Activated naive CD4-positive, alpha-beta T cell treated with anti-CD3 and anti-CD28 coated beads, Interleukin-2, amount 50 U/mL, for 72 hours (primary cell): ENCODE data around the gene CDKN2A. TPM values are rescaled to one million over a fixed set of nuclear protein-coding genes. Genes with fewer than 3 reads are reported as not detected.
A peak's percentile ranks its signal among the peaks of the same experiment; 100 is the strongest.

Experiments
- ATAC-seq, 2 donors: fragments of 150-1000 bp; cut with Tn5 transposase; 2 replicates each; pipeline ENCODE4 v1.10.0; 2021; ENCODE audit warnings: mild to moderate bottlenecking in 2 of 2, moderate library complexity in 2 of 2
- DNase-seq, 2 donors: peaks; one replicate each; pipeline ENCODE4 v3.0.0; 2021 to 2022; ENCODE audit warnings: low spot score in 2 of 2
- H3K27ac Mint-ChIP-seq, 2 donors: one replicate each; pipeline ENCODE4 v1.8.0; 2022; ENCODE audit warnings: mild to moderate bottlenecking in 2 of 2, mixed read lengths in 2 of 2
- H3K36me3 Mint-ChIP-seq, 2 donors: one replicate each; pipeline ENCODE4 v1.8.0; 2022; ENCODE audit warnings: mixed read lengths in 2 of 2
- H3K9me3 Mint-ChIP-seq, 2 donors: one replicate each; pipeline ENCODE4 v1.8.0; 2022; ENCODE audit warnings: mixed read lengths in 2 of 2
- total RNA-seq, 2 donors: library from RNA; stranded (reverse); gene quantifications; one replicate each; pipeline ENCODE4 v1.2.3, GENCODE V29; 2022

Gene CDKN2A
- total RNA-seq, 2 donors from 2014 or later, result 0.43 to 0.68 TPM

DNA sequence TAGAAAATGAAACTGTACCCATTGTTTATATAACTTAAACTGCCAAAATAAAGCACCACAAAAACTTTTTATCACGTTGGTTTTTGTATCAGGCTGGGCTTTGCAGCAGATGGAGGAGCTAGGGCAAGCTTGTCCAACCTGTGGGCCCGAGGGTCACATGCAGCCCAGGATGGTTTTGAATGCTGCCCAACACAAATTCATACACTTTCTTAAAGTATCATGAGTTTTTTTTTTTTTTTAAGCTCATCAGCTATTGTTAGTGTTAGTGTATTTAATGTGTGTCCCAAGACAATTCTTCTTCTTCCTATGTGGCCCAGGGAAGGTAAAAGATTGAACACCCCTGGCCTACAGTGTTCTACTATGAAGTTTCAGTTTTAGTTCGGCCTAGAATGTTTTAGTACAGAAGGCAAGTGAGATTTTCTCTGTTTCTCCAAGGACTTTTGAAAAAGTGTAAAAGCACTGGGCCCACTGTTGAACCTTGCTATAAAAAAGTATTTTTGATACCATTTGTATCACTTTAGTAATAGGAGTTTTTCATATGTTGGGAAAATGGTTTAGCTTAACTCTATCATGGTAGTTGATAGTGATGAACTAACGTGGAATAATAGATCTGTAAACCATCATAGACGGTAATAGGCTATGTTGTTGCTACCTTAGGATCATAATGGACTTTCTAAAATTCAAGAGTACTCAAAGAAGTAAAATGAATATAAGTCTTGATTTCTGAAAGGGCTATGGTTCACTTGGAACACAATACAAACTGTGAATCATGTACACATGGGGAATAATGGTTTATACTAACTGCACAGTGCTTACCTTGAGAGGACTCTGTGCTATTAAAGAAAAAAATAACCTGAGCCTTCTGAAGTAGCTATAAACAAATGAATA lies 2.9 kb downstream of the CDKN2A start:
- H3K36me3 Mint-ChIP-seq, result peaks cover 5 to 9% of the 10 kb centered on the region in 2 donors
- H3K9me3 Mint-ChIP-seq, result no peaks in the 10 kb centered on the region
- DNase-seq, result no peak
- ATAC-seq, result no peak
- no peak overlapping the region for H3K27ac Mint-ChIP-seq

DNA sequence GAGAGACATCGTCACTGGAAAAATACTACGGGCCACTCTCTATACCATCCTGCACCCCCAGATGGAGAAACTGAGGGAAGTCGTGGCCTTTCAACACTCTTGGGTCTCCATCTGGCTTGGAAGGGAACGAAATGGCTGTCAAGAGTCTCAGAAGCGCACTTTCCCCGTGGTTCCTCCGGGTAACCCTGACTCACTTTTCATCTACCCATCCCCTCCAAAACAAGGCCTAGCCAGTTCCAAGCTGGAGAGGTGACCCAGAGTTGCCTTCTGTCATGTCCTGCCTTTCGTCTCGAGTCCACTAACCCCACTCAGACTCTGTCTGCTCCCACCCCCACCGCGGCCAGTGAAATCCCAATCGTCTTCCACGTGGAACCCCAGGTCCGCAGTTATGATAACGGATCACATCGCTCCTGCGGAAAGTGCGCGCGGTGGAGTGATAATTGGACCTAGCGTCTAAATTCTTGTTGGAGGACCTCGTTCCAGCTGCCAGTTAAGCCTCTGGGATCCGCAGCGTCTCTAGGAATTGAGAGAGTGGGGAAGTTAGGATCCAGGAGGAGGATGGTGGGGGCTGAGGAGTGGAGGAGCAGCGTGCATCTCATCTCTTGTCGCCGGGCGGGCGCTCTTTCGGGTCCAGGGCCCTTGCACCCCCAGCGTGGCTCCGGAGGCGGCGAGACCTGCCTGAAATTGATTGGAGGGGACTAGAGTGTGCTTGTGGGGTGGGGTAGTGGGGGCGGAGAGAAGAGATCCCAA lies 4.6 kb downstream of the CDKN2A start:
- ATAC-seq (no peak), DNase-seq (no peak)
- H3K27ac Mint-ChIP-seq, result no peak overlapping the region
- H3K36me3 Mint-ChIP-seq, result peaks cover 5 to 9% of the 10 kb centered on the region in 2 donors
- no peaks in the 10 kb centered on the region for H3K9me3 Mint-ChIP-seq

DNA sequence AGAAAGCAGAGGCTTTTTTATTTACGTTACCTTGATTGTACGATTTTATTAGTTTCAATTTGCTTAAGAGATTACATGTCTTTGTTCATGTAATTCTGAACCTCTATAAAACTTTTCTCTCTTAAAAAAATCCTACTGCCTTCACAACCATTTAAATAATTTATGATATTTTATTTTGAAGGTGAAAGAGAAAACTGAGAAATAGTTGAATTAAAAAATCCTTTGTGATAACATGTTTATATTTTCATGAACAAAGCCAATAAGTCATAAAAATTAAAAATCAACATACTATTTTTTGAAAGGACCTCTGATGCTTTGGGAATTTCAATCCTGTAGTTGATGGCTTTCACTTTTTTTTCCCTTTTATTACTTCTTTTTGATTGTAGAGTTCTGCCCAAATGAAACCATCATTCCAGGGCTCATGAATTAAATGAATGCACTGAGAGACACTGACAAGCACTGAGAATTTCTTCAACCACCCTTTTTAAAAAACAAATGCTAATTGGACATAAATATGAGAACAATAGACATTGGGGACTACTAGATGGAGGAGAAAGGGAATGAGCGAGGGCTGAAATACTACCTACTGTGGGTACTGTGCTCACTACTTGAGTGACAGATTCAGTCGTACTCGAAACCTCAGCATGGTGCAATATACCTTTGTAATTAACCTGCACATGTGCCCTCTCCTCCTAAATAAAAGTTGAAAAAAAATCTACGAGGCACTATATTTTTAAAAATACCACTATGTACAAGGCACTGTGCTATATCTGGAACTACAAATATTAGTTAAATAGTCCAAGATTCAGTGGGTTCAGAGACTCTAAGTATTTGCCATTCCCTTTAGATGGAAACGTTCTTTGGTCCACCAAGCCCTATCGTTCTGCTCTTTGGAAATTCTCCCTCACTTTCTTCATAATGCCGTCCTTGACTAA lies 5.9 kb downstream of the CDKN2A start:
- no peak overlapping the region for H3K27ac Mint-ChIP-seq
- peaks cover 5 to 9% of the 10 kb centered on the region in 2 donors for H3K36me3 Mint-ChIP-seq
- no peak for ATAC-seq
- no peaks in the 10 kb centered on the region for H3K9me3 Mint-ChIP-seq
- DNase-seq, result no peak

DNA sequence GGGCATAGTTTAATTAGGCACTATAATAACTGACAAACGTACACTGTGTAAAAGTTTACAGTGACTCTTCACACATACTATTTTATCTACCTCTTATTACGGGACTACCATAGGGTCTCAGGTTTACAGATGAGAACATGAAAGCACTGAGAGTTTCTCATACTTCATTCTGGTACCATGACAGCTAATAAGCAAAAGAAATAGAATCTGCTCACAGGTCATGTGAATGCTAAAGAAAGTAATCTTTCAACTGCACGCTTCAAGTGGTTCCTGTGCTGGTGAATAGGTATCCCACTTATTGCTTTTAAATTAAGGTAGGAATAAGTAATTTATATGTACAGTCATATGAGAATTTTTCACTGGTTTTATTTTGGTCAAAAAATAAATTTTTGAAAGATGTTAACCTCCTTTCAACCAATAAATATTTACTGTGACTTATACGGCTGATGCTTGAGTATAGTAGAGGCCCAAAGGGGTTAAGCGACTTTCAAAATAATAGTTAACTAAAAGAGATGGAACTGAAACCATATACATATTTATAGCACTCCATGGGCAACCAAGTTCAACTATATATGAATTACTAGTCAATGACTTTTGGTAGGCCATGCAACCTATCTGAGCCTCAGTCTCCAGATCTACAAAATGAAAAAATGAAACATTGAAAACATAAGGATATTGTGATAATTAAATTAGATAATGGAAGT lies 8.1 kb downstream of the CDKN2A start:
- ATAC-seq (no peak), DNase-seq (no peak)
- no peak overlapping the region for H3K27ac Mint-ChIP-seq
- no peaks in the 10 kb centered on the region for H3K9me3 Mint-ChIP-seq
- H3K36me3 Mint-ChIP-seq, result peaks cover 5 to 9% of the 10 kb centered on the region in 2 donors

DNA sequence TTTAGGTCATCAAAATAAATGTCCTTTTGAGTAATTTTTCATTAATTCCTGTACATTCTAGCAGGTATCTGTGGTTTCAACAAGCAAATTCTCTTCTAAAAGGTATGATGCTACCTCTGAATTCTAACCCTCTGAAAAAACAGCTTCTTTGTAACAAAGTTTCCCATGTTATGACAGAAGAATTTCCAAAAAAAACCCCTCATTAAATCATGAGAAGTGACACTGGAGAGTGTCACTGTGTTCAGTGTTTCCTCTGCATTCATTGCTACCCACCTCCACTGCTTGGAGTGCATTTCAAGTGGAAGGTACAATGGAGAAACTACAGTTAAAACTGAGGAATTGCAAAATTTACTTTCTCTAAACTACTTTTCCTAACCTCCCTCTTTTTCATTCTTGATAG lies 10.1 kb downstream of the CDKN2A start:
- Mint-ChIP-seq H3K27ac (no peak overlapping the region), H3K9me3 (peaks cover under 1 to 5% of the 10 kb centered on the region in 2 donors), H3K36me3 (peaks cover 0 to 5% of the 10 kb centered on the region in 2 donors)
- DNase-seq (no peak), ATAC-seq (no peak)

DNA sequence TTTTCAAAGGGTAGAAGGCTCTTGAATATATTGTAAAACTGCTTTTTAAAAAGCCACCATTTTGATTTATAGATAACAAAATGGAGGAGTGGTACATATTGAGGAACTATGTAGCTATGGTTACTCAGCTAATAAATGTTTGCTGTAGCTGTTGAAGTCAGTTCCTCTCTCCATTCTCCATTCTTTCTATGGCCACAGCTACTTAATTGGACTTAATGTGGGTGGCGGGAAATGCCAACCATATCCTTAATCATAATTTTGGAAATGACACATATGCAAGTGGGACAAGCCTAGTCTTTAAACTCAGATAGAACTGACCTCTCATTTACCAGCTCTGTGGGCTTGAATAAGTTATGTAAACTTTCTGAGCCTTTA lies 10.6 kb downstream of the CDKN2A start:
- DNase-seq (no peak), ATAC-seq (no peak)
- Mint-ChIP-seq H3K36me3 (peaks cover 0 to 11% of the 10 kb centered on the region in 2 donors), H3K27ac (no peak overlapping the region), H3K9me3 (peaks cover 5 to 9% of the 10 kb centered on the region in 2 donors)

DNA sequence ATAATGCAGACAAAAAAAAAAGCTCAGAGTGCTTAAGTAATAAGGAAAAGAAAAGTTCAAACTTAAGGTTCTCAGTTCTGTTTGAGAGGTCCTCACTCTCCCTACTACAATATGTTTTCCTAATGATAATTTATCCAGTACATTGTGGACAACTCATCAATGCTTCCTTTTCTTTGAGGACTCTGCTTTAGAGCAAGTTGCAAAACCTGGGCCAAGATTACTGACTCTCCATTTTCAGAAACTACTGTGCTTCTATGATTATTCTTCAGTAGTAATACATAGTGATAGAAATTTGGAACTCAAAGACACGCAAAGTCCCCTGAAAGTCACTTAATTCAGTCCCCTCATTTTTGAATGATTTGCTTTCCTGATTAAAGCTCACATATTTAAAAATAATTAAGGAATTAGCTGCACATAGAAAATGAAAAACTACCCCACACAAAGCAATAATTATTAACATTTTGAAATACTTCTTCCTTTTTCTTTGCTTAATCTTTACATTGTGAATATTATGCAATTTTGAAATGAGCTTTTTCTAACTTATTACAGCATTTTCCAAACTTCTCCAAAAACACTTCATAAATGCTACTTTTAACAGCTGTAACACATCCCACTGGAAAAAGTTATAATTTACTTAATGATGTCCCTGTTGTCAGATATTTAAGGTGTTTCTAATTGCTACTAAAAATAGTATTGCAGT lies 11.2 kb downstream of the CDKN2A start:
- DNase-seq, result no peak
- H3K9me3 Mint-ChIP-seq, result peaks cover 5 to 9% of the 10 kb centered on the region in 2 donors
- H3K27ac Mint-ChIP-seq, result no peak overlapping the region
- peaks cover 0 to 11% of the 10 kb centered on the region in 2 donors for H3K36me3 Mint-ChIP-seq
- ATAC-seq, result no peak

DNA sequence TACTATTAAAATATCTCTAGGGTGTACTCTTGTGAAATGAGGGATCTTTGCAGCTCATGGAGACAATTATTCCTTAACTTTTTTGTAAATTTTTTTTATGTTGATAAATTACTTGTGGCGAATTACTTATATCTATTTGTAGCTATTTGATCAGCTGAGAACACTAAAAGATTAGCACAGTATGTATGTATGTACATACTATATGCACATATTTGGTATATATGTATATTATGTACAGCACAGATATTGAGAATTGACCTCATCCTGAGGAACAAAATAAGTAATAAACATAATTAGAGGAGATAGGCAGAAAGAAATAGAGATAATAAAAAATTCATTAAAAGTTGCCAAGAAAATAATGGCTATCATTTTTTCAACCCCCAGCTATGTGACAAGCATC lies 11.8 kb downstream of the CDKN2A start:
- Mint-ChIP-seq H3K27ac (no peak overlapping the region), H3K9me3 (peaks cover 5 to 9% of the 10 kb centered on the region in 2 donors), H3K36me3 (peaks cover 0 to 11% of the 10 kb centered on the region in 2 donors)
- DNase-seq (no peak), ATAC-seq (no peak)

DNA sequence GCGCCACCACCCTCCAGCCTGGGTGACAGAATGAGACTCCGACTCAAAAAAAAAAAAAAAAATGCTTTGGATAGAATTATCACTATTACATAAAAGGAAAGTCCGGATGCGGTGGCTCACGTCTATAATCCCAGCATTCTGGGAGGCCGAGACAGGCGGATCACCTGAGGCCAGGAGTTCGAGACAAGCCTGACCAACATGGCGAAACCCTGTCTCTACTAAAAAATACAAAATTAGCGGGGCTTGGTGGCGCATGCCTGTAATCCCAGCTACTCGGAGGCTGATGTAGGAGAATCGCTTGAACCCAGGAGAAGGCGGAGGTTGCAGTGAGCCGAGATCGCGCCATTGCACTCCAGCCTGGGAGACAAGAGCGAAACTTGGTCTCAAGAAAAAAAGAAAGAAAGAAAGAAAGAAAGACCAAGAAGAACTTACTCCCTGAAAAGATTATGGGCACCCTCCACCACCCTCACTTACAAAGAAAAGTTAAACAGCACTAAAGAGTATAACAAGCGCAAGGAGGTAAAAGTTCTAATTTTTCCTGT lies 17.8 kb downstream of the CDKN2A start:
- ATAC-seq (no peak), DNase-seq (no peak)
- Mint-ChIP-seq H3K36me3 (peaks cover 4 to 23% of the 10 kb centered on the region in 2 donors), H3K27ac (no peak overlapping the region), H3K9me3 (peaks cover 6 to 9% of the 10 kb centered on the region in 2 donors)

DNA sequence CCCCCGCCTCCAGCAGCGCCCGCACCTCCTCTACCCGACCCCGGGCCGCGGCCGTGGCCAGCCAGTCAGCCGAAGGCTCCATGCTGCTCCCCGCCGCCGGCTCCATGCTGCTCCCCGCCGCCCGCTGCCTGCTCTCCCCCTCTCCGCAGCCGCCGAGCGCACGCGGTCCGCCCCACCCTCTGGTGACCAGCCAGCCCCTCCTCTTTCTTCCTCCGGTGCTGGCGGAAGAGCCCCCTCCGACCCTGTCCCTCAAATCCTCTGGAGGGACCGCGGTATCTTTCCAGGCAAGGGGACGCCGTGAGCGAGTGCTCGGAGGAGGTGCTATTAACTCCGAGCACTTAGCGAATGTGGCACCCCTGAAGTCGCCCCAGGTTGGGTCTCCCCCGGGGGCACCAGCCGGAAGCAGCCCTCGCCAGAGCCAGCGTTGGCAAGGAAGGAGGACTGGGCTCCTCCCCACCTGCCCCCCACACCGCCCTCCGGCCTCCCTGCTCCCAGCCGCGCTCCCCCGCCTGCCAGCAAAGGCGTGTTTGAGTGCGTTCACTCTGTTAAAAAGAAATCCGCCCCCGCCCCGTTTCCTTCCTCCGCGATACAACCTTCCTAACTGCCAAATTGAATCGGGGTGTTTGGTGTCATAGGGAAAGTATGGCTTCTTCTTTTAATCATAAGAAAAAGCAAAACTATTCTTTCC lies 19.3 kb downstream of the CDKN2A start:
- peak; percentile 36 to 72 for ATAC-seq
- peaks cover 14 to 15% of the 10 kb centered on the region in 2 donors for H3K9me3 Mint-ChIP-seq
- H3K27ac Mint-ChIP-seq, result peak overlapping the region in 1 of 2 donors; percentile 40
- DNase-seq, result no peak
- peaks cover 10 to 31% of the 10 kb centered on the region in 2 donors for H3K36me3 Mint-ChIP-seq

DNA sequence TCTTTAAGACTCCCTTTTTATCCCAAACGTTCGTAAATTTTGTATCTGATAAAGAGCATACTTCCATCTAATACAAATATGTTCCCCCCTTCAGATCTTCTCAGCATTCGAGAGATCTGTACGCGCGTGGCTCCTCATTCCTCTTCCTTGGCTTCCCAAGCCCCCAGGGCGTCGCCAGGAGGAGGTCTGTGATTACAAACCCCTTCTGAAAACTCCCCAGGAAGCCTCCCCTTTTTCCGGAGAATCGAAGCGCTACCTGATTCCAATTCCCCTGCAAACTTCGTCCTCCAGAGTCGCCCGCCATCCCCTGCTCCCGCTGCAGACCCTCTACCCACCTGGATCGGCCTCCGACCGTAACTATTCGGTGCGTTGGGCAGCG lies 19.9 kb downstream of the CDKN2A start:
- H3K27ac Mint-ChIP-seq, result no peak overlapping the region
- DNase-seq (no peak), ATAC-seq (no peak)
- H3K36me3 Mint-ChIP-seq, result peaks cover 12 to 31% of the 10 kb centered on the region in 2 donors
- H3K9me3 Mint-ChIP-seq, result peaks cover 14 to 16% of the 10 kb centered on the region in 2 donors

DNA sequence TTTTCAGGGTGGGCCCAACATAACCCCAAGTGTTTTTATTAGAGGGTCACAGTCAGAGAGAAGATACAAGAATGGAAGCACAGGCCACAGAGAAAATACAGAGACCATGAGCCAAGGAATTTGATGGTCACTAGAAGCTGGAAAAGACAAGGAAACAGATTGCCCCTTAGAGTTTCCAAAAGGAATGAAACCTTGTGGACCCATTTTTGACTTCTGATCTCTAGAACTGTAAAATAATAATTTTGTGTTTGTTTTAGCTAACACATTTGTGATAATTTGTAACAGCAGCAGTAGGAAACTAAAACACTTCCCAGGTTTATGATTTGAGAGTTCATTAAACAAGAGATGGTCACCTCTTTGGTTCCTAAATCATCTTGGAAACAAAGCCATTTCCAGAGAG lies 21.8 kb downstream of the CDKN2A start:
- Mint-ChIP-seq H3K36me3 (peaks cover 27 to 35% of the 10 kb centered on the region in 2 donors), H3K9me3 (peaks cover 16 to 21% of the 10 kb centered on the region in 2 donors), H3K27ac (no peak overlapping the region)
- ATAC-seq (no peak), DNase-seq (no peak)

DNA sequence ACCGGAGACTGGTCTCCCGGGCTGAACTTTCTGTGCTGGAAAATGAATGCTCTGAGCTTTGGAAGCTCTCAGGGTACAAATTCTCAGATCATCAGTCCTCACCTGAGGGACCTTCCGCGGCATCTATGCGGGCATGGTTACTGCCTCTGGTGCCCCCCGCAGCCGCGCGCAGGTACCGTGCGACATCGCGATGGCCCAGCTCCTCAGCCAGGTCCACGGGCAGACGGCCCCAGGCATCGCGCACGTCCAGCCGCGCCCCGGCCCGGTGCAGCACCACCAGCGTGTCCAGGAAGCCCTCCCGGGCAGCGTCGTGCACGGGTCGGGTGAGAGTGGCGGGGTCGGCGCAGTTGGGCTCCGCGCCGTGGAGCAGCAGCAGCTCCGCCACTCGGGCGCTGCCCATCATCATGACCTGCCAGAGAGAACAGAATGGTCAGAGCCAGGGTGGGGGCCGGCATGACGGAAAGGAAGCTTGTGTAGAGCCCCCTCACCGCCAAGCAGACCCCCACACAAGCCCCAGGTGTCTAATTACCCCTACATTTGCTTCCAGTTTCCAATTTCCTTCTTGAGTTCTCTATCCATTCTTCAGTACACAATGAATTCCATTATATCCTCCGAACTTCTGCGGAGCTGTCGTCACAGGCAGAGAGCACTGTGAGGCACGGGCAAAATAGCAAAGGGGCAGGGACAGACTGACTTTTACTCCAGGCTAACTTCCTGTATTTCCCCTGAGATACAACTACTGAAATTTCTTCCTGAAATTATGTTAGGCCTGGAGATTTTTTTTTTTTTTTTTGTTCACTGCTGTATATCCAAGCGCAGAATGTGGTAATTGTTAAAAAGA lies 23.2 kb downstream of the CDKN2A start:
- no peak for DNase-seq
- Mint-ChIP-seq H3K36me3 (peaks cover 29 to 48% of the 10 kb centered on the region in 2 donors), H3K27ac (no peak overlapping the region), H3K9me3 (peaks cover 16 to 30% of the 10 kb centered on the region in 2 donors)
- ATAC-seq, result no peak
